ENCODE results near the gene LTBP2.

LTBP2 gene

GRCh38 chr14:74571901-74572725, 39.9 kb downstream of the LTBP2 start:
- DNase-seq (ENCODE audit: low read depth) = peak; percentile 10

GRCh38 chr14:74571441-74571841, 40.6 kb downstream of the LTBP2 start:
- no peak for DNase-seq (ENCODE audit: low read depth)

- DNase-seq (ENCODE audit: low read depth) = no peak
Measured at GRCh38 chr14:74570696-74571095, 41.3 kb downstream of the LTBP2 start.

- DNase-seq (ENCODE audit: low read depth) = no peak
Measured at GRCh38 chr14:74569806-74570591, 42.0 kb downstream of the LTBP2 start.

- no peak for DNase-seq (ENCODE audit: low read depth)
Measured at GRCh38 chr14:74569387-74569786, 42.6 kb downstream of the LTBP2 start.

- DNase-seq (ENCODE audit: low read depth) = no peak
Measured at GRCh38 chr14:74568911-74569310, 43.1 kb downstream of the LTBP2 start.

GRCh38 chr14:74568380-74568649, 43.7 kb downstream of the LTBP2 start:
- no peak for DNase-seq (ENCODE audit: low read depth)

GRCh38 chr14:74567646-74568379, 44.2 kb downstream of the LTBP2 start:
- DNase-seq (ENCODE audit: low read depth) = no peak

- DNase-seq (ENCODE audit: low read depth) = no peak
Measured at GRCh38 chr14:74567219-74567618, 44.8 kb downstream of the LTBP2 start.

- DNase-seq (ENCODE audit: low read depth) = no peak
Measured at GRCh38 chr14:74566174-74567141, 45.6 kb downstream of the LTBP2 start.

- no peak for DNase-seq (ENCODE audit: low read depth)
Measured at GRCh38 chr14:74563586-74564159, 48.4 kb downstream of the LTBP2 start.

GRCh38 chr14:74563233-74563585, 48.8 kb downstream of the LTBP2 start:
- DNase-seq (ENCODE audit: low read depth) = no peak

- DNase-seq (ENCODE audit: low read depth) = no peak
Measured at GRCh38 chr14:74562515-74563232, 49.4 kb downstream of the LTBP2 start.

- DNase-seq (ENCODE audit: low read depth) = no peak
Measured at GRCh38 chr14:74558655-74559054, 53.4 kb downstream of the LTBP2 start.

GRCh38 chr14:74557691-74558090, 54.3 kb downstream of the LTBP2 start:
- no peak for DNase-seq (ENCODE audit: low read depth)

- DNase-seq (ENCODE audit: low read depth) = no peak
Measured at GRCh38 chr14:74555476-74556050, 56.5 kb downstream of the LTBP2 start.

GRCh38 chr14:74554742-74555362, 57.2 kb downstream of the LTBP2 start:
- no peak for DNase-seq (ENCODE audit: low read depth)

GRCh38 chr14:74552623-74553022, 59.4 kb downstream of the LTBP2 start:
- no peak for DNase-seq (ENCODE audit: low read depth)

- no peak for DNase-seq (ENCODE audit: low read depth)
Measured at GRCh38 chr14:74551431-74552371, 60.3 kb downstream of the LTBP2 start.

Measured in activated T-cell treated with anti-CD3 and anti-CD28 coated beads for 48 hours (primary cell).